GM21526 (cell line): ENCODE measurements around the gene BCAR1.
"Not testable (repeated sequence)": the region's sequence is repeated elsewhere in the genome, so short reads cannot be mapped to it uniquely, and the experiment has no call there.

Experiments used
- ATAC-seq: cut with Tn5 transposase; IDR thresholded peaks from one replicate; pipeline ENCODE4 v1.9.1; 2021; ENCODE audit warnings: moderate library complexity; ENCODE audit not compliant: unreplicated experiment, low FRiP score

The BCAR1 gene

GRCh38 chr16:75205961-75206748, 45.3 kb downstream of the BCAR1 start:
- ATAC-seq = not testable (repeated sequence)

- not testable (repeated sequence) for ATAC-seq
Observed at GRCh38 chr16:75205438-75205837, 46.0 kb downstream of the BCAR1 start.

GRCh38 chr16:75204905-75205304, 46.5 kb downstream of the BCAR1 start:
- ATAC-seq = not testable (repeated sequence)

- no peak for ATAC-seq
Observed at GRCh38 chr16:75204410-75204758, 47.0 kb downstream of the BCAR1 start.

- no peak for ATAC-seq
Observed at GRCh38 chr16:75203667-75204409, 47.6 kb downstream of the BCAR1 start.

- no peak for ATAC-seq
Observed at GRCh38 chr16:75203096-75203495, 48.3 kb downstream of the BCAR1 start.

GRCh38 chr16:75202069-75202590, 49.3 kb downstream of the BCAR1 start:
- no peak for ATAC-seq

- ATAC-seq = no peak
Observed at GRCh38 chr16:75198135-75198600, 53.3 kb downstream of the BCAR1 start.

GRCh38 chr16:75197522-75198134, 53.8 kb downstream of the BCAR1 start:
- ATAC-seq = no peak

- ATAC-seq = no peak
Observed at GRCh38 chr16:75196836-75197235, 54.6 kb downstream of the BCAR1 start.

- ATAC-seq = no peak
Observed at GRCh38 chr16:75195811-75196790, 55.3 kb downstream of the BCAR1 start.

- no peak for ATAC-seq
Observed at GRCh38 chr16:75193730-75194444, 57.5 kb downstream of the BCAR1 start.

- ATAC-seq = no peak
Observed at GRCh38 chr16:75193265-75193650, 58.2 kb downstream of the BCAR1 start.

GRCh38 chr16:75192606-75193264, 58.7 kb downstream of the BCAR1 start:
- no peak for ATAC-seq

- ATAC-seq = no peak
Observed at GRCh38 chr16:75189638-75190245, 61.7 kb downstream of the BCAR1 start.

- no peak for ATAC-seq
Observed at GRCh38 chr16:75188832-75189477, 62.5 kb downstream of the BCAR1 start.

GRCh38 chr16:75181630-75182029, 69.8 kb downstream of the BCAR1 start:
- no peak for ATAC-seq

GRCh38 chr16:75179208-75179607, 72.2 kb downstream of the BCAR1 start:
- no peak for ATAC-seq
